GM23338 (cell line): ENCODE data around the gene ATF6. TPM values are rescaled to one million over a fixed set of nuclear protein-coding genes. Genes with fewer than 3 reads are reported as not detected.

Source experiments
- ATAC-seq: fragments of 200-7000 bp; cut with Tn5 transposase; 3 replicates; pipeline ENCODE4 v1.9.1; 2020
- DNase-seq: peaks from one replicate; pipeline ENCODE4 v3.0.0-alpha.2; 2015; ENCODE audit warnings: low spot score
- H2AFZ ChIP-seq: fragments of 200-600 bp; sonication (generic); 2 replicates; pipeline ENCODE4 v1.8.0; 2016; ENCODE audit warnings: antibody characterized with exemption, mild to moderate bottlenecking, moderate library complexity
- H3F3A ChIP-seq: fragments of 200-600 bp; sonication (generic); replicated peaks from 2 replicates; pipeline ENCODE4 v1.8.0; 2017; ENCODE audit warnings: antibody characterized with exemption, mixed run types, low read depth
- H3K27ac ChIP-seq: fragments of 200-600 bp; sonication (generic); 2 replicates; pipeline ENCODE4 v1.6.1; 2016; ENCODE audit warnings: low read depth
- H3K27me3 ChIP-seq: fragments of 200-600 bp; sonication (generic); 2 replicates; pipeline ENCODE4 v1.8.0; 2016; ENCODE audit warnings: mild to moderate bottlenecking, mixed run types, moderate library complexity; ENCODE audit not compliant: insufficient read depth
- H3K36me3 ChIP-seq: fragments of 200-600 bp; sonication (generic); 2 replicates; pipeline ENCODE4 v1.8.0; 2016; ENCODE audit warnings: mild to moderate bottlenecking; ENCODE audit not compliant: insufficient read depth
- H3K4me1 ChIP-seq: fragments of 200-600 bp; sonication (generic); 2 replicates; pipeline ENCODE4 v1.8.0; 2016; ENCODE audit warnings: mild to moderate bottlenecking, moderate library complexity; ENCODE audit not compliant: insufficient read depth
- H3K4me2 ChIP-seq: fragments of 200-600 bp; sonication (generic); 2 replicates; pipeline ENCODE4 v1.7.1; 2017; ENCODE audit warnings: mixed run types
- H3K4me3 ChIP-seq: fragments of 200-600 bp; sonication (generic); 2 replicates; pipeline ENCODE4 v1.6.1; 2016; ENCODE audit warnings: mixed run types
- H3K79me2 ChIP-seq: fragments of 200-600 bp; sonication (generic); replicated peaks from 2 replicates; pipeline ENCODE4 v1.8.0; 2017; ENCODE audit warnings: mild to moderate bottlenecking; ENCODE audit not compliant: insufficient read depth
- H3K9me2 ChIP-seq: fragments of 200-600 bp; sonication (generic); 2 replicates; pipeline ENCODE4 v1.8.0; 2017; ENCODE audit not compliant: insufficient read depth
- H4K20me1 ChIP-seq: fragments of 200-600 bp; sonication (generic); replicated peaks from 2 replicates; pipeline ENCODE4 v1.8.0; 2017; ENCODE audit warnings: mild to moderate bottlenecking; ENCODE audit not compliant: insufficient read depth
- H3K27ac Mint-ChIP-seq: 2 replicates; pipeline ENCODE4 v1.8.0; 2020; ENCODE audit warnings: inconsistent platforms, mild to moderate bottlenecking, moderate library complexity, mixed read lengths
- H3K27me3 Mint-ChIP-seq: 3 replicates; pipeline ENCODE4 v1.8.0; 2022; ENCODE audit warnings: low read depth, mild to moderate bottlenecking, moderate library complexity, mixed read lengths, inconsistent platforms; ENCODE audit not compliant: insufficient read depth, poor library complexity
- H3K36me3 Mint-ChIP-seq: 3 replicates; pipeline ENCODE4 v1.8.0; 2021; ENCODE audit warnings: low read depth, mild to moderate bottlenecking, inconsistent platforms, moderate library complexity, mixed read lengths
- H3K4me1 Mint-ChIP-seq: 3 replicates; pipeline ENCODE4 v1.8.0; 2020; ENCODE audit warnings: mild to moderate bottlenecking, inconsistent platforms, mixed read lengths
- H3K4me3 Mint-ChIP-seq: 3 replicates; pipeline ENCODE4 v1.8.0; 2021; ENCODE audit warnings: moderate library complexity, mild to moderate bottlenecking, inconsistent platforms, mixed read lengths
- H3K9me3 Mint-ChIP-seq: 3 replicates; pipeline ENCODE4 v1.8.0; 2020; ENCODE audit warnings: moderate library complexity, mild to moderate bottlenecking, inconsistent platforms, mixed read lengths
- CREB1 ChIP-seq: fragments of 250-450 bp; sonication (Bioruptor Pico); IDR thresholded peaks from 2 replicates; pipeline ENCODE4 v1.5.0; 2020; ENCODE audit warnings: low read depth, mild to moderate bottlenecking, moderate library complexity
- EZH2 ChIP-seq: fragments of 200-600 bp; sonication (generic); IDR thresholded peaks from one replicate; pipeline ENCODE4 v1.8.0; 2017; ENCODE audit warnings: antibody characterized with exemption, mild to moderate bottlenecking, low read depth; ENCODE audit not compliant: unreplicated experiment
- EZH2phosphoT487 ChIP-seq: fragments of 200-600 bp; sonication (generic); IDR thresholded peaks from one replicate; pipeline ENCODE4 v1.8.1; 2018; ENCODE audit warnings: antibody characterized with exemption; ENCODE audit not compliant: unreplicated experiment
- JUNB ChIP-seq: IDR thresholded peaks from one replicate; pipeline ENCODE4 v1.6.1; 2016; ENCODE audit warnings: antibody characterized with exemption; ENCODE audit not compliant: unreplicated experiment
- STAT1 ChIP-seq: IDR thresholded peaks from one replicate; pipeline ENCODE4 v1.6.1; 2016; ENCODE audit warnings: antibody characterized with exemption; ENCODE audit not compliant: unreplicated experiment
- ZNF114 ChIP-seq: fragments of 250-450 bp; sonication (Bioruptor Pico); IDR thresholded peaks from 2 replicates; pipeline ENCODE4 v1.5.0; 2020; ENCODE audit warnings: mild to moderate bottlenecking, moderate library complexity
- ZNF331 ChIP-seq: fragments of 250-450 bp; sonication (Bioruptor Pico); IDR thresholded peaks from 2 replicates; pipeline ENCODE4 v1.5.0; 2020; ENCODE audit warnings: low read depth, mild to moderate bottlenecking, moderate library complexity
- polyA plus RNA-seq: library from polyadenylated mRNA; unstranded; fragments of >200 nt; fragmentation: Nextera tagmentation; extraction: Ambion mirVana; gene quantifications from 2 replicates; pipeline ENCODE4 v1.2.1, GENCODE V29; 2016
- total RNA-seq: library from RNA; depleted of rRNA; stranded (reverse); fragments of >200 nt; shearing (Covaris generic); gene quantifications from 2 replicates; pipeline ENCODE4 v1.2.3, GENCODE V29; 2014
- TF ChIP-seq, protein P1 (sequence below): IDR thresholded peaks from one replicate; pipeline ENCODE4 v1.6.1; 2018; ENCODE audit warnings: antibody characterized with exemption; ENCODE audit not compliant: unreplicated experiment
- TF ChIP-seq, protein P2 (sequence below), 2 experiments: fragments of 200-600 bp in 1 of 2; sonication (generic) in 1 of 2; conservative IDR thresholded peaks; 2 replicates each; pipeline versions ENCODE4 v1.5.1 to v1.6.1; 2016 to 2017; ENCODE audit warnings: antibody characterized with exemption in 2 of 2, low read depth in 2 of 2, mild to moderate bottlenecking in 2 of 2, moderate library complexity in 1 of 2
- TF ChIP-seq, protein P3 (sequence below): IDR thresholded peaks from 2 replicates; pipeline ENCODE4 v1.6.1; 2016; ENCODE audit warnings: antibody characterized with exemption

Gene ATF6
- total and polyA plus RNA-seq, 2 experiments from 2014 or later, result 5.0 to 13.5 TPM

DNA sequence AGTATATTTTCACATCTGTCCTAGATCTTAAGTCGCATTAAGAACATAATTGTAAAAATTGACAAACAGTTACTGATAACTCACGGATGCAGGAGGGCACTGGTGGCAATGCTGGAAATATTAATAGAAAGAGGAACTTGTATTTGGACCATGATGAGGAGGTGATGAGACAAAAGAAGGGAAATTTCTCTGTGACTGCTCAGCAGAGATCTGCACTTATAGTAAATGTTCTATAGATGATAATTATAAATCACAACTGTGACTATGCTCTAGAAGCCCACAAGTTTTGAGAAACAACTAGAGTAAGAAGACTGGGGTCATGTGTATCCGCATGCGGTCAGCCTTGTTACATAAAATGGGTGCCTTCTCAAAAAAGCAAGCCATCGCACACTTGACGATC is 25.2 kb upstream of the ATF6 start:
- DNase-seq, result no peak
- no peaks in the 10 kb centered on the region for H4K20me1 ChIP-seq
- H3K4me3 ChIP-seq, result no peak overlapping the region
- Mint-ChIP-seq H3K4me1 (peaks cover 29% of the 10 kb centered on the region), H3K27ac (no peak overlapping the region), H3K27me3 (no peaks in the 10 kb centered on the region), H3K36me3 (no peaks in the 10 kb centered on the region), H3K4me3 (no peak overlapping the region), H3K9me3 (no peaks in the 10 kb centered on the region; the same call in 2 of the 3 replicates)
- H3K27ac ChIP-seq, result no peak overlapping the region
- no peak overlapping the region for H3K4me2 ChIP-seq
- no peaks in the 10 kb centered on the region for H3F3A ChIP-seq
- ATAC-seq, result no peak
- H2AFZ ChIP-seq, result no peak overlapping the region
- H3K27me3 ChIP-seq, result no peaks in the 10 kb centered on the region
- no peaks in the 10 kb centered on the region for H3K36me3 ChIP-seq
- H3K79me2 ChIP-seq, result no peaks in the 10 kb centered on the region
- no peaks in the 10 kb centered on the region for H3K9me2 ChIP-seq
- H3K4me1 ChIP-seq, result peaks cover 19% of the 10 kb centered on the region
- TF ChIP-seq, protein P1, sequence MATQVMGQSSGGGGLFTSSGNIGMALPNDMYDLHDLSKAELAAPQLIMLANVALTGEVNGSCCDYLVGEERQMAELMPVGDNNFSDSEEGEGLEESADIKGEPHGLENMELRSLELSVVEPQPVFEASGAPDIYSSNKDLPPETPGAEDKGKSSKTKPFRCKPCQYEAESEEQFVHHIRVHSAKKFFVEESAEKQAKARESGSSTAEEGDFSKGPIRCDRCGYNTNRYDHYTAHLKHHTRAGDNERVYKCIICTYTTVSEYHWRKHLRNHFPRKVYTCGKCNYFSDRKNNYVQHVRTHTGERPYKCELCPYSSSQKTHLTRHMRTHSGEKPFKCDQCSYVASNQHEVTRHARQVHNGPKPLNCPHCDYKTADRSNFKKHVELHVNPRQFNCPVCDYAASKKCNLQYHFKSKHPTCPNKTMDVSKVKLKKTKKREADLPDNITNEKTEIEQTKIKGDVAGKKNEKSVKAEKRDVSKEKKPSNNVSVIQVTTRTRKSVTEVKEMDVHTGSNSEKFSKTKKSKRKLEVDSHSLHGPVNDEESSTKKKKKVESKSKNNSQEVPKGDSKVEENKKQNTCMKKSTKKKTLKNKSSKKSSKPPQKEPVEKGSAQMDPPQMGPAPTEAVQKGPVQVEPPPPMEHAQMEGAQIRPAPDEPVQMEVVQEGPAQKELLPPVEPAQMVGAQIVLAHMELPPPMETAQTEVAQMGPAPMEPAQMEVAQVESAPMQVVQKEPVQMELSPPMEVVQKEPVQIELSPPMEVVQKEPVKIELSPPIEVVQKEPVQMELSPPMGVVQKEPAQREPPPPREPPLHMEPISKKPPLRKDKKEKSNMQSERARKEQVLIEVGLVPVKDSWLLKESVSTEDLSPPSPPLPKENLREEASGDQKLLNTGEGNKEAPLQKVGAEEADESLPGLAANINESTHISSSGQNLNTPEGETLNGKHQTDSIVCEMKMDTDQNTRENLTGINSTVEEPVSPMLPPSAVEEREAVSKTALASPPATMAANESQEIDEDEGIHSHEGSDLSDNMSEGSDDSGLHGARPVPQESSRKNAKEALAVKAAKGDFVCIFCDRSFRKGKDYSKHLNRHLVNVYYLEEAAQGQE, result no peak
- TF ChIP-seq ZNF331 (CRISPR knock-in tag) (no peak), JUNB (no peak), EZH2 (no peak)

DNA sequence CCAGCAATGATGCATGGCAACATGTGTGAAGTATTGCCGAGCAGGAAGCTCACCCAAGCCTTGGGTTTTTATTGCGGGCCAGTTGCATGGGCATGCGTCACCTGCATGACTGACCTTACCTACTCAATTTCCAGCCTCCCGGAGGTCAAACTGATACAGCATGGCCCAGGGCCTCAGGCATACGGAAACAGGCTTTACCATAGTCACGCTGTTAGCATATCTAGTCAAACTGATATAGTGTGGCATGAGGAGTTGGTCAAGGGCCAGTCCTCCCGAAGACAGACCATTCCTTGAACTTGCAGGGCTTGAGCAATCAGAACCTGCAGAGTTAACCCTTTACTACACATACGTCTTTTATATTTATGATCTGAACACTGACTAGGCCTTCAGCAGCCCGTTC is 22.9 kb upstream of the ATF6 start:
- Histone ChIP-seq H3K36me3 (no peaks in the 10 kb centered on the region), H2AFZ (no peak overlapping the region), H4K20me1 (no peaks in the 10 kb centered on the region), H3K4me3 (no peak overlapping the region), H3K4me2 (no peak overlapping the region), H3K9me2 (no peaks in the 10 kb centered on the region), H3K4me1 (peaks cover 1% of the 10 kb centered on the region; the same call in 1 of the 2 replicates), H3F3A (no peaks in the 10 kb centered on the region), H3K27me3 (no peaks in the 10 kb centered on the region), H3K27ac (no peak overlapping the region), H3K79me2 (no peaks in the 10 kb centered on the region)
- Mint-ChIP-seq H3K9me3 (no peaks in the 10 kb centered on the region; the same call in 2 of the 3 replicates), H3K27ac (no peak overlapping the region), H3K4me1 (peaks cover 9% of the 10 kb centered on the region; the same call in 2 of the 3 replicates), H3K36me3 (no peaks in the 10 kb centered on the region), H3K27me3 (no peaks in the 10 kb centered on the region), H3K4me3 (no peak overlapping the region)
- TF ChIP-seq STAT1 (no peak), EZH2phosphoT487 (no peak), JUNB (no peak), CREB1 (CRISPR knock-in tag) (no peak), ZNF114 (CRISPR knock-in tag) (no peak)
- TF ChIP-seq, protein P2, sequence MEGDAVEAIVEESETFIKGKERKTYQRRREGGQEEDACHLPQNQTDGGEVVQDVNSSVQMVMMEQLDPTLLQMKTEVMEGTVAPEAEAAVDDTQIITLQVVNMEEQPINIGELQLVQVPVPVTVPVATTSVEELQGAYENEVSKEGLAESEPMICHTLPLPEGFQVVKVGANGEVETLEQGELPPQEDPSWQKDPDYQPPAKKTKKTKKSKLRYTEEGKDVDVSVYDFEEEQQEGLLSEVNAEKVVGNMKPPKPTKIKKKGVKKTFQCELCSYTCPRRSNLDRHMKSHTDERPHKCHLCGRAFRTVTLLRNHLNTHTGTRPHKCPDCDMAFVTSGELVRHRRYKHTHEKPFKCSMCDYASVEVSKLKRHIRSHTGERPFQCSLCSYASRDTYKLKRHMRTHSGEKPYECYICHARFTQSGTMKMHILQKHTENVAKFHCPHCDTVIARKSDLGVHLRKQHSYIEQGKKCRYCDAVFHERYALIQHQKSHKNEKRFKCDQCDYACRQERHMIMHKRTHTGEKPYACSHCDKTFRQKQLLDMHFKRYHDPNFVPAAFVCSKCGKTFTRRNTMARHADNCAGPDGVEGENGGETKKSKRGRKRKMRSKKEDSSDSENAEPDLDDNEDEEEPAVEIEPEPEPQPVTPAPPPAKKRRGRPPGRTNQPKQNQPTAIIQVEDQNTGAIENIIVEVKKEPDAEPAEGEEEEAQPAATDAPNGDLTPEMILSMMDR (conservative IDR thresholded peaks at IDR 0.05; ENCODE audit: low read depth in 2 of 2), result no peak
- TF ChIP-seq, protein P3, sequence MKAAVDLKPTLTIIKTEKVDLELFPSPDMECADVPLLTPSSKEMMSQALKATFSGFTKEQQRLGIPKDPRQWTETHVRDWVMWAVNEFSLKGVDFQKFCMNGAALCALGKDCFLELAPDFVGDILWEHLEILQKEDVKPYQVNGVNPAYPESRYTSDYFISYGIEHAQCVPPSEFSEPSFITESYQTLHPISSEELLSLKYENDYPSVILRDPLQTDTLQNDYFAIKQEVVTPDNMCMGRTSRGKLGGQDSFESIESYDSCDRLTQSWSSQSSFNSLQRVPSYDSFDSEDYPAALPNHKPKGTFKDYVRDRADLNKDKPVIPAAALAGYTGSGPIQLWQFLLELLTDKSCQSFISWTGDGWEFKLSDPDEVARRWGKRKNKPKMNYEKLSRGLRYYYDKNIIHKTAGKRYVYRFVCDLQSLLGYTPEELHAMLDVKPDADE, result no peak
- DNase-seq, result peak; percentile 23
- peak; percentile 27 for ATAC-seq
